ENCODE measurements around the gene GTPBP2. TPM values are rescaled to one million over a fixed set of nuclear protein-coding genes. Genes with fewer than 3 reads are reported as not detected.

GTPBP2 gene
- total RNA-seq, 1 experiment from 2014 or later: 72.2 TPM

DNA sequence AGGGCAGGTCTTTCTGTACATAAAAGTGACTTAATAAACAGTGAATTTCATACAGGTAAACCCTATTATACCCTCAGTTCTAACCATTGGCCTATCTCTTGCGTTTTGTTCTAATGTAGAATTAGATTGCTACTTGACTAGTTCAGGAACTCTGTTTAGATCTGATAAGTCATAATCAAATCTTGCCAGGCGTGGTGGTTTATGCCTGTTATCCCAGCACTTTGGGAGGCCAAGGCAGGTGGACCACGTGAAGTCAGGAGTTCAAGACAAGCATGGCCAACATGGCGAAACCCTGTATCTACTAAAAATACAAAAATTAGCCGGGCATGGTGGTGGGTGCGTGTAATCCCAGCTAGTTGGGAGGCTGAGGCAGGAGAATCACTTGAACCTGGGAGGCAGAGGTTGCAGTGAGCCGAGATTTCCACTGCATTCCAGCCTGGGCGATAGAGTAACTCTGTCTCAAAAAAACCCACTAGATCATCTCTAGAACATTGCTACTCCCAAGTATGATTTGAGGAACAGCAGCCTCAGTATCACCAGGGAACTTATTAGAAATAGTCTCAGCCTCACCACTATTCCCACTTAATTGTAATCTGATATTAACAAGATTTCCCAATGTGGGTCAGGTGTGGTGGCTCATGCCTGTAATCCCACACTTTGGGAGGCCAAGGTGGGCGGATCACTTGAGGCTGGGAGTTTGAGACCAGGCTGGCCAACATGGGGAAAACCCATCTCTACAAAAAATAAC is 12.2 kb downstream of the GTPBP2 start:
- no peak overlapping the region for H3K4me2 ChIP-seq (ENCODE audit: insufficient read depth, insufficient read length, low read length)
- H4K5ac ChIP-seq (ENCODE audit: insufficient read length, low read depth, low read length): no peak overlapping the region
- DNase-seq: no peak
- H2BK20ac ChIP-seq (ENCODE audit: low read depth, low read length, poor library complexity, severe bottlenecking): no peak overlapping the region
- no peak overlapping the region for H3K14ac ChIP-seq (ENCODE audit: insufficient read depth, low read length)
- no peaks in the 10 kb centered on the region for H3K79me1 ChIP-seq (ENCODE audit: insufficient read depth, low read depth, low read length, poor library complexity, severe bottlenecking)
- no peaks in the 10 kb centered on the region for H3K27me3 ChIP-seq (ENCODE audit: insufficient read depth, low read length)
- Mint-ChIP-seq H3K27ac (no peak overlapping the region), H3K27me3 (ENCODE audit: low read depth) (no peaks in the 10 kb centered on the region), H3K4me3 (no peak overlapping the region; a peak in 1 of 5 replicates), H3K4me1 (no peaks in the 10 kb centered on the region), H3K36me3 (ENCODE audit: insufficient read depth in 1 of 3, low read depth in 3 of 3) (peaks cover 11 to 50% (median 38%) of the 10 kb centered on the region in 3 experiments; a peak in 6 of 7 replicates), H3K9me3 (no peaks in the 10 kb centered on the region)
- H3K4ac ChIP-seq (ENCODE audit: low read depth, low read length): no peak overlapping the region
- H3K18ac ChIP-seq (ENCODE audit: insufficient read length, low read depth, low read length): no peak overlapping the region
- no peak overlapping the region for H3K23ac ChIP-seq (ENCODE audit: insufficient read length, low read depth, low read length)
- H2BK120ac ChIP-seq (ENCODE audit: low read depth, low read length, poor library complexity, severe bottlenecking): no peak overlapping the region
- no peak overlapping the region for H3K9ac ChIP-seq (ENCODE audit: extremely low read depth, insufficient read length, low read length)
- TF ChIP-seq, protein P1, sequence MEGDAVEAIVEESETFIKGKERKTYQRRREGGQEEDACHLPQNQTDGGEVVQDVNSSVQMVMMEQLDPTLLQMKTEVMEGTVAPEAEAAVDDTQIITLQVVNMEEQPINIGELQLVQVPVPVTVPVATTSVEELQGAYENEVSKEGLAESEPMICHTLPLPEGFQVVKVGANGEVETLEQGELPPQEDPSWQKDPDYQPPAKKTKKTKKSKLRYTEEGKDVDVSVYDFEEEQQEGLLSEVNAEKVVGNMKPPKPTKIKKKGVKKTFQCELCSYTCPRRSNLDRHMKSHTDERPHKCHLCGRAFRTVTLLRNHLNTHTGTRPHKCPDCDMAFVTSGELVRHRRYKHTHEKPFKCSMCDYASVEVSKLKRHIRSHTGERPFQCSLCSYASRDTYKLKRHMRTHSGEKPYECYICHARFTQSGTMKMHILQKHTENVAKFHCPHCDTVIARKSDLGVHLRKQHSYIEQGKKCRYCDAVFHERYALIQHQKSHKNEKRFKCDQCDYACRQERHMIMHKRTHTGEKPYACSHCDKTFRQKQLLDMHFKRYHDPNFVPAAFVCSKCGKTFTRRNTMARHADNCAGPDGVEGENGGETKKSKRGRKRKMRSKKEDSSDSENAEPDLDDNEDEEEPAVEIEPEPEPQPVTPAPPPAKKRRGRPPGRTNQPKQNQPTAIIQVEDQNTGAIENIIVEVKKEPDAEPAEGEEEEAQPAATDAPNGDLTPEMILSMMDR (conservative IDR thresholded peaks at IDR 0.05): no peak
- H3K27ac ChIP-seq (ENCODE audit: insufficient read length, low read depth, low read length): no peak overlapping the region
- no peak overlapping the region for H4K91ac ChIP-seq (ENCODE audit: insufficient read length, low read depth, low read length)
- H3K79me2 ChIP-seq (ENCODE audit: insufficient read depth, low read length): no peaks in the 10 kb centered on the region
- H3K4me1 ChIP-seq (ENCODE audit: insufficient read depth, low read length): no peaks in the 10 kb centered on the region
- H3K56ac ChIP-seq (ENCODE audit: insufficient read length, low read depth, low read length): no peak overlapping the region
- H2BK5ac ChIP-seq (ENCODE audit: insufficient read length, low read length): no peak overlapping the region
- H4K8ac ChIP-seq (replicated peaks; ENCODE audit: insufficient read length, low read depth, low read length): no peak overlapping the region
- no peak overlapping the region for H2BK15ac ChIP-seq (ENCODE audit: low read depth, low read length)
- H3K9me3 ChIP-seq (ENCODE audit: control insufficient read depth, low read depth, low read length): no peaks in the 10 kb centered on the region
- no peak overlapping the region for H2AFZ ChIP-seq (ENCODE audit: low read length)
- no peak overlapping the region for H3T11ph ChIP-seq (ENCODE audit: low read length)
- no peak overlapping the region for H2AK5ac ChIP-seq (ENCODE audit: insufficient read length, low read length)
- H2BK12ac ChIP-seq (ENCODE audit: insufficient read length, low read depth, low read length): no peak overlapping the region
- no CpG with 5 or more reads among the region's 9 CpGs for WGBS (ENCODE audit: extremely low coverage, insufficient read length, low lambda C conversion rate)
- H4K20me1 ChIP-seq (ENCODE audit: control insufficient read depth, insufficient read depth, insufficient read length): no peaks in the 10 kb centered on the region
- H3K23me2 ChIP-seq (ENCODE audit: insufficient read length, low read depth, low read length, poor library complexity, severe bottlenecking): no peaks in the 10 kb centered on the region
